Measurements from ENCODE around the gene MORN1. TPM values are rescaled to one million over a fixed set of nuclear protein-coding genes. Genes with fewer than 3 reads are reported as not detected.

The MORN1 gene
- total and polyA plus RNA-seq, 8 donors: 4.7 to 9.3 (median 5.3) TPM

DNA sequence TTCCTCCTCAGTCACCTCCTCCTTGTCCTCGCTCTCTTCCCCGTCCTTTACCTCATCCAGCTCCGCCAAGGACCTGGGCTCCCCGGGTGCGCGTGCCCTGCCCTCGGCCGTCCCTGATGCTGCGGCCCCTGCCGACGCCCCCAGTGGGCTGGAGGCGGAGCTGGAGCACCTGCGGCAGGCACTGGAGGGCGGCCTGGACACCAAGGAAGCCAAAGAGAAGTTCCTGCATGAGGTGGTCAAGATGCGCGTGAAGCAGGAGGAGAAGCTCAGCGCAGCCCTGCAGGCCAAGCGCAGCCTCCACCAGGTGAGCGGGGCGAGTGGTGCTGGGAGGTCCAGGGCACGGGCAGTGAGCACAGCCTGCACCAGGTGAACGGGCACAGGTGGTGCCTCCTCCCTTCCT lies 87.1 kb downstream of the MORN1 start:
- H3K4me1 ChIP-seq: no peaks in the 10 kb centered on the region
- no peaks in the 10 kb centered on the region for H3K9me3 ChIP-seq
- DNase-seq (peak in 1 of 6 donors; percentile 58), FAIRE-seq (no peak), ATAC-seq (no peak)
- intact Hi-C loops (cut with DNase I): loop anchor here in 1 of 3 donors (10.0 kb wide), 1 partner anchor 69 kb away; no protein-coding TSS in a partner anchor
- H3K4me3 ChIP-seq: no peak overlapping the region
- TF ChIP-seq CTCF (IDR thresholded peaks at IDR 0.05): no peak
- peaks cover 0 to 33% (median 14%) of the 10 kb centered on the region in 3 donors for H3K36me3 ChIP-seq
- no peaks in the 10 kb centered on the region for H3K27me3 ChIP-seq
- H3K27ac ChIP-seq: no peak overlapping the region
- WGBS, 2 donors: 94% methylated on average over 22 of the region's 22 CpGs

DNA sequence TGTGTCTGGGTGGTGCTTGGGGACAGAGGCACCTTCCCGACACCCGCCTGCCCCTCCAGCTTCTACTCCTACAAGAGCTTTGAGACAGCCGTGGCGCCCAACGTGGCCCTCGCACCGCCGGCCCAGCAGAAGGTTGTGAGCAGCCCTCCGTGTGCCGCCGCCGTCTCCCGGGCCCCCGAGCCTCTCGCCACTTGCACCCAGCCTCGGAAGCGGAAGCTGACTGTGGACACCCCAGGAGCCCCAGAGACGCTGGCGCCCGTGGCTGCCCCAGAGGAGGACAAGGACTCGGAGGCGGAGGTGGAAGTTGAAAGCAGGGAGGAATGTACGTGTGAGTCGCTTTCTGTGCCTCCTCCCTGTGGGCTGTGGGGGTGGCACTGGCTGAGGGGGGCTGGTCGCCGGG lies 87.6 kb downstream of the MORN1 start:
- Histone ChIP-seq H3K4me1 (no peaks in the 10 kb centered on the region), H3K27me3 (no peaks in the 10 kb centered on the region), H3K4me3 (no peak overlapping the region), H3K9me3 (no peaks in the 10 kb centered on the region), H3K27ac (no peak overlapping the region), H3K36me3 (peaks cover 0 to 33% (median 14%) of the 10 kb centered on the region in 3 donors)
- ATAC-seq: no peak
- DNase-seq: peak in 1 of 6 donors; percentile 67
- intact Hi-C loops (cut with DNase I): loop anchor here in 1 of 3 donors (10.0 kb wide), 1 partner anchor 69 kb away; no protein-coding TSS in a partner anchor
- no peak for TF ChIP-seq CTCF (IDR thresholded peaks at IDR 0.05)
- no peak for FAIRE-seq
- 95% methylated on average over 21 to 26 of the region's 26 CpGs for WGBS, 2 donors

DNA sequence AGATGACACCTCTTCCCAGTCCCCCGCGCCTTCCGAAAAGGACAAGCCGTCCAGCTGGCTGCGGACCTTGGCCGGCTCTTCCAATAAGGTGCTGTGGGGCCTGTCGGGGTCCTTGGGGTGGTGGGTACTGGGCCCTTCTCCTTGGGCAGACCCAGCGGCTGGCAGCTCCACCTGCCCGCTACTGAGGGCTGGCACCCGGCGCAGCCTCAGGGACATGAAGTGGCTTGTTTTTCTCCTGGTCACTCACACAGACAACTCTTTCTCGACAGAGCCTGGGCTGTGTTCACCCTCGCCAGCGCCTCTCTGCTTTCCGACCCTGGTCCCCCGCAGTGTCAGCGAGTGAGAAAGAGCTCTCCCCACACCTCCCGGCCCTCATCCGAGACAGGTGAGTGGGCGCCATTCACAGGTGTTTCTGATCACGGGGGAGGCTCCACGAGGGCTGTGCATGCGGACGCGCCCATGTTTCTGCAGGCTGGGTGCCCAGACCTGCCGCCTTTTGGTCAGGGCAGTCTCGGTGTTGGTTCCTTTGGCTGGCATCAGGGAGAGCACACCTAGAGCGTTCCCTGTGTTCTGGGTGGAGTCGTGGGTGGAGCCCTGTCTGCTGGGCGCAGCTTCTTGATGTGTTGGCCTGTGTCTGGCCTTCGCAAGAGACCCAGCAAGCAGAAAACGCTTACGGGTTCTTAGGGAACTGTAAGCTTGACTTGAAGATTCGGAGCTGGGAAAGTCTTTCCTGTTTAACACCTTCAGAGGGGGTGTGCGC lies 88.2 kb downstream of the MORN1 start:
- FAIRE-seq: no peak
- DNase-seq: peak in 1 of 6 donors; percentile 54
- 91 to 92% methylated on average over 35 of the region's 35 CpGs for WGBS, 2 donors
- intact Hi-C loops (cut with DNase I): loop anchor here in 1 of 3 donors (10.0 kb wide), 1 partner anchor 68 kb away; no protein-coding TSS in a partner anchor
- ATAC-seq: no peak
- Histone ChIP-seq H3K27ac (no peak overlapping the region), H3K9me3 (no peaks in the 10 kb centered on the region), H3K4me1 (no peaks in the 10 kb centered on the region), H3K27me3 (no peaks in the 10 kb centered on the region), H3K4me3 (no peak overlapping the region), H3K36me3 (peaks cover 0 to 32% (median 12%) of the 10 kb centered on the region in 3 donors)
- TF ChIP-seq CTCF (IDR thresholded peaks at IDR 0.05): no peak

DNA sequence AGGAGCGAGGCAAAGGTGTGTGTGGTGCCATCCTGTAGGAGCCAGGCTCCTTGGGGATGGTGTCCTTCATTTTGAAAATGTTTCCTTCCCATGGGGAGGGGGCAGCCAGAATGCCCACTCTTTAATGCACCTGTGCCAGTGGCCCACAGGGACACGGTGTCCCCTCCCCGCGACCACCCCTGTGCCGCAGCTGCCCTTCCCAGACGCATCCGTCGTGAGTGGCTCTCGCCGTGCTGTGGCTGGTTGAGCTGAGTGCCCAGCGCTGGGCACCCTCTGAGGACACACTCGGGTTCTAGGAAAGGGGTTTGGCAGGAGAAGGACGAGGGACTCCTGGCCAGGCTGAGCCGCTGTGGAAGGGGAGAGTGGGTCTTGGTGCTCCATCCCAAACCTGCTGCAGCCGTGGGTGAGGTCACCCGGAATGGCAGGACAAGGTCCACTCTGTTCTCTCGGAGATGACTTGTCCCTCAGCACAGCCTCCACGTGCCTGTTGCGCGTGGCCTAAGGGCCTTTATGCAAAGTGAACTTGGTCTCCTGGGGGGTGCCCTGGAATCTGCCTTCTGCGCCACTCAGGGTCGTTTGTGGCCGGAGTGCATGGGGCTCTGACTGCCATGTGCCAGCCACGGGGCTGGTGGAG lies 88.9 kb downstream of the MORN1 start:
- H3K27ac ChIP-seq: no peak overlapping the region
- H3K27me3 ChIP-seq: no peaks in the 10 kb centered on the region
- no peak overlapping the region for H3K4me3 ChIP-seq
- FAIRE-seq (no peak), ATAC-seq (no peak), DNase-seq (peak in 1 of 6 donors; percentile 66)
- H3K4me1 ChIP-seq: no peaks in the 10 kb centered on the region
- TF ChIP-seq CTCF (IDR thresholded peaks at IDR 0.05): no peak
- peaks cover 0 to 24% (median 9%) of the 10 kb centered on the region in 3 donors for H3K36me3 ChIP-seq
- H3K9me3 ChIP-seq: no peaks in the 10 kb centered on the region
- whole genome bisulfite sequencing, 2 donors: 89 to 92% methylated on average over 24 of the region's 24 CpGs
- intact Hi-C loops (cut with DNase I): loop anchor here in 1 of 3 donors (10.0 kb wide), 1 partner anchor 68 kb away; no protein-coding TSS in a partner anchor

Measured in pancreas (tissue), 10 donors.